H9 (cell line): ENCODE data around the gene CIB4. TPM values are rescaled to one million over a fixed set of nuclear protein-coding genes. Genes with fewer than 3 reads are reported as not detected.

ENCODE experiments used
- DNase-seq: peaks from one replicate; pipeline ENCODE4 v3.0.0-alpha.2; 2017
- H2AFZ ChIP-seq: one replicate; pipeline ENCODE4 v1.6.1; 2013; ENCODE audit warnings: mild to moderate bottlenecking, low read length, control low read depth, moderate library complexity
- H2AK5ac ChIP-seq: 2 replicates; pipeline ENCODE4 v1.6.1; 2013; ENCODE audit warnings: low read length, control low read depth, mixed read lengths; ENCODE audit not compliant: insufficient read length
- H2BK120ac ChIP-seq: one replicate; pipeline ENCODE4 v1.6.1; 2013; ENCODE audit warnings: low read depth, mild to moderate bottlenecking, low read length, control low read depth, inconsistent platforms; ENCODE audit not compliant: poor library complexity, severe bottlenecking
- H2BK12ac ChIP-seq: 2 replicates; pipeline ENCODE4 v1.6.1; 2013; ENCODE audit warnings: low read length, control low read depth, mixed read lengths, low read depth; ENCODE audit not compliant: insufficient read length
- H2BK15ac ChIP-seq: 2 replicates; pipeline ENCODE4 v1.6.1; 2013; ENCODE audit warnings: low read depth, low read length, control low read depth
- H2BK20ac ChIP-seq: one replicate; pipeline ENCODE4 v1.6.1; 2013; ENCODE audit warnings: low read depth, mild to moderate bottlenecking, low read length, control low read depth, inconsistent platforms; ENCODE audit not compliant: poor library complexity, severe bottlenecking
- H2BK5ac ChIP-seq: 2 replicates; pipeline ENCODE4 v1.6.1; 2013; ENCODE audit warnings: low read length, control low read depth, mixed read lengths; ENCODE audit not compliant: insufficient read length
- H3K14ac ChIP-seq: 2 replicates; pipeline ENCODE4 v1.6.1; 2013; ENCODE audit warnings: low read length, control low read depth; ENCODE audit not compliant: insufficient read depth
- H3K18ac ChIP-seq: 2 replicates; pipeline ENCODE4 v1.6.1; 2013; ENCODE audit warnings: low read depth, mild to moderate bottlenecking, mixed read lengths, low read length, control low read depth; ENCODE audit not compliant: insufficient read length
- H3K23ac ChIP-seq: 2 replicates; pipeline ENCODE4 v1.6.1; 2013; ENCODE audit warnings: low read length, control low read depth, mixed read lengths, low read depth; ENCODE audit not compliant: insufficient read length
- H3K23me2 ChIP-seq: 2 replicates; pipeline ENCODE4 v1.6.1; 2013; ENCODE audit warnings: low read depth, mild to moderate bottlenecking, mixed read lengths, low read length, control low read depth; ENCODE audit not compliant: insufficient read length, poor library complexity, severe bottlenecking
- H3K27ac ChIP-seq: 2 replicates; pipeline ENCODE4 v1.5.1; 2013; ENCODE audit warnings: low read length, control low read depth, mixed read lengths, low read depth; ENCODE audit not compliant: insufficient read length
- H3K27me3 ChIP-seq: 2 replicates; pipeline ENCODE4 v1.6.1; 2013; ENCODE audit warnings: low read length, control low read depth, inconsistent platforms; ENCODE audit not compliant: insufficient read depth
- H3K4ac ChIP-seq: 2 replicates; pipeline ENCODE4 v1.6.1; 2013; ENCODE audit warnings: low read depth, mild to moderate bottlenecking, control low read depth, inconsistent platforms, low read length, moderate library complexity
- H3K4me1 ChIP-seq: 2 replicates; pipeline ENCODE4 v1.6.1; 2013; ENCODE audit warnings: low read length, control low read depth, inconsistent platforms; ENCODE audit not compliant: insufficient read depth
- H3K4me2 ChIP-seq: 2 replicates; pipeline ENCODE4 v1.6.1; 2013; ENCODE audit warnings: low read length, control low read depth, mixed read lengths; ENCODE audit not compliant: insufficient read length, insufficient read depth
- H3K56ac ChIP-seq: 2 replicates; pipeline ENCODE4 v1.6.1; 2013; ENCODE audit warnings: low read depth, mild to moderate bottlenecking, mixed read lengths, low read length, control low read depth; ENCODE audit not compliant: insufficient read length
- H3K79me1 ChIP-seq: 2 replicates; pipeline ENCODE4 v1.6.1; 2013; ENCODE audit warnings: low read depth, mild to moderate bottlenecking, moderate library complexity, low read length, control low read depth, inconsistent platforms; ENCODE audit not compliant: insufficient read depth, poor library complexity, severe bottlenecking
- H3K79me2 ChIP-seq: 2 replicates; pipeline ENCODE4 v1.6.1; 2013; ENCODE audit warnings: low read length, control low read depth, inconsistent platforms; ENCODE audit not compliant: insufficient read depth
- H3K9ac ChIP-seq: 2 replicates; pipeline ENCODE4 v1.6.1; 2013; ENCODE audit warnings: low read length, control low read depth, mixed read lengths; ENCODE audit not compliant: insufficient read length; ENCODE audit errors: extremely low read depth
- H3K9me3 ChIP-seq: one replicate; pipeline ENCODE4 v1.6.1; 2013; ENCODE audit warnings: low read depth, low read length, inconsistent platforms; ENCODE audit not compliant: control insufficient read depth
- H3T11ph ChIP-seq: one replicate; pipeline ENCODE4 v1.6.1; 2013; ENCODE audit warnings: mild to moderate bottlenecking, low read length, control low read depth, inconsistent platforms
- H4K20me1 ChIP-seq: one replicate; pipeline ENCODE4 v1.6.1; 2013; ENCODE audit not compliant: control insufficient read depth, insufficient read length, insufficient read depth
- H4K5ac ChIP-seq: 2 replicates; pipeline ENCODE4 v1.6.1; 2013; ENCODE audit warnings: low read depth, mild to moderate bottlenecking, mixed read lengths, low read length, control low read depth; ENCODE audit not compliant: insufficient read length
- H4K8ac ChIP-seq: replicated peaks from 2 replicates; pipeline ENCODE4 v1.6.1; 2013; ENCODE audit warnings: low read length, control low read depth, mixed read lengths, low read depth; ENCODE audit not compliant: insufficient read length
- H4K91ac ChIP-seq: 2 replicates; pipeline ENCODE4 v1.6.1; 2013; ENCODE audit warnings: low read depth, mild to moderate bottlenecking, moderate library complexity, mixed read lengths, low read length, control low read depth; ENCODE audit not compliant: insufficient read length
- H3K27ac Mint-ChIP-seq, 3 experiments: 2 replicates in 2 of 3; 3 replicates in 1 of 3; pipeline ENCODE4 v1.8.0; 2020 to 2021; ENCODE audit warnings: mixed read lengths in 3 of 3, mild to moderate bottlenecking in 1 of 3, moderate library complexity in 1 of 3
- H3K27me3 Mint-ChIP-seq: 2 replicates; pipeline ENCODE4 v1.8.0; 2021; ENCODE audit warnings: low read depth, mild to moderate bottlenecking, moderate library complexity, mixed read lengths
- H3K36me3 Mint-ChIP-seq, 3 experiments: 2 replicates in 2 of 3; 3 replicates in 1 of 3; pipeline ENCODE4 v1.8.0; 2020 to 2021; ENCODE audit warnings: low read depth in 3 of 3, mixed read lengths in 3 of 3; ENCODE audit not compliant: insufficient read depth in 1 of 3
- H3K4me1 Mint-ChIP-seq, 2 experiments: 2 replicates each; pipeline ENCODE4 v1.8.0; 2020; ENCODE audit warnings: mixed read lengths in 2 of 2
- H3K4me3 Mint-ChIP-seq, 2 experiments: 2 replicates in 1 of 2; 3 replicates in 1 of 2; pipeline ENCODE4 v1.8.0; 2020 to 2021; ENCODE audit warnings: mild to moderate bottlenecking in 2 of 2, mixed read lengths in 2 of 2, moderate library complexity in 1 of 2
- H3K9me3 Mint-ChIP-seq, 2 experiments: 2 replicates in 1 of 2; 3 replicates in 1 of 2; pipeline ENCODE4 v1.8.0; 2020; ENCODE audit warnings: mild to moderate bottlenecking in 2 of 2, mixed read lengths in 2 of 2, moderate library complexity in 1 of 2
- WGBS: extraction: QIAGEN DNeasy Blood & Tissue Kit; methylation state at CpG from one replicate; pipeline ENCODE4 v1.1.7; 2013; ENCODE audit warnings: missing lambda C conversion rate, low lambda C conversion rate, mixed read lengths; ENCODE audit not compliant: insufficient read length; ENCODE audit errors: extremely low coverage; 5-methylcytosine and 5-hydroxymethylcytosine counted together
- total RNA-seq: library from RNA; stranded (reverse); gene quantifications from 2 replicates; pipeline ENCODE4 v1.2.1, GENCODE V29; 2021
- TF ChIP-seq, protein P1 (sequence below): fragments of 200-600 bp; sonication (generic); conservative IDR thresholded peaks from 3 replicates; pipeline ENCODE4 v1.8.0; 2021; ENCODE audit warnings: antibody characterized with exemption, mild to moderate bottlenecking

The CIB4 gene
- total RNA-seq, 1 experiment from 2014 or later = not detected

DNA sequence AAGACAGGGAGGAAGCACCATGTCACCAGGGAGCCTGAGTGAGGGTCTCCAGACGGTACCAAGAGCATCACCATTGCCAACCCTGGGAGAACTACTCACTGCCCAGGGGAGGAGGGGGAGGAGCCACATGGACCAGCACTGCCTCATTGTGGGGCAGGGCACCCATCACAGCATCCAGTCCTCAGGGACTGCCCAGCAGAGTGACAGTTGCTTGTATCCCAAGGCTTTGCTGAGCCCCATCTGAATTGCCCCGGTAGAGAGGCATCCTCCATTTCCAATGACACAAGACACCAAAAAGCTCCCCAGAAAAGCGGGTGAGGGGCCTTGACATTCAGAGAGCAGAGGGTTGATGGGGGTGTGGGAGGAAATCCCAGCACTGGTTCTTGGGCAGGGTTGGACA is 6.8 kb upstream of the CIB4 start:
- Histone ChIP-seq H2AK5ac (no peak overlapping the region), H3K56ac (no peak overlapping the region), H2BK15ac (no peak overlapping the region), H2BK5ac (no peak overlapping the region), H3K27me3 (no peaks in the 10 kb centered on the region), H4K20me1 (no peaks in the 10 kb centered on the region), H3K4ac (no peak overlapping the region), H2BK12ac (no peak overlapping the region), H3K23me2 (no peaks in the 10 kb centered on the region), H3K4me2 (no peak overlapping the region), H3K79me1 (no peaks in the 10 kb centered on the region), H3K27ac (no peak overlapping the region), H4K91ac (no peak overlapping the region), H4K8ac (no peak overlapping the region), H3K18ac (no peak overlapping the region), H3K9me3 (no peaks in the 10 kb centered on the region), H3K79me2 (no peaks in the 10 kb centered on the region), H4K5ac (no peak overlapping the region), H3K14ac (no peak overlapping the region), H3T11ph (no peak overlapping the region), H3K23ac (no peak overlapping the region), H3K9ac (no peak overlapping the region), H2AFZ (no peak overlapping the region), H3K4me1 (peaks cover 3% of the 10 kb centered on the region; the same call in 1 of the 2 replicates), H2BK120ac (no peak overlapping the region), H2BK20ac (no peak overlapping the region)
- Mint-ChIP-seq H3K27me3 (peaks cover 36% of the 10 kb centered on the region), H3K4me1 (peaks cover 16 to 38% of the 10 kb centered on the region in 2 experiments), H3K9me3 (peaks cover 0 to 3% of the 10 kb centered on the region in 2 experiments; a peak in 1 of 5 replicates), H3K36me3 (no peaks in the 10 kb centered on the region), H3K4me3 (no peak overlapping the region), H3K27ac (no peak overlapping the region)
- TF ChIP-seq, protein P1, sequence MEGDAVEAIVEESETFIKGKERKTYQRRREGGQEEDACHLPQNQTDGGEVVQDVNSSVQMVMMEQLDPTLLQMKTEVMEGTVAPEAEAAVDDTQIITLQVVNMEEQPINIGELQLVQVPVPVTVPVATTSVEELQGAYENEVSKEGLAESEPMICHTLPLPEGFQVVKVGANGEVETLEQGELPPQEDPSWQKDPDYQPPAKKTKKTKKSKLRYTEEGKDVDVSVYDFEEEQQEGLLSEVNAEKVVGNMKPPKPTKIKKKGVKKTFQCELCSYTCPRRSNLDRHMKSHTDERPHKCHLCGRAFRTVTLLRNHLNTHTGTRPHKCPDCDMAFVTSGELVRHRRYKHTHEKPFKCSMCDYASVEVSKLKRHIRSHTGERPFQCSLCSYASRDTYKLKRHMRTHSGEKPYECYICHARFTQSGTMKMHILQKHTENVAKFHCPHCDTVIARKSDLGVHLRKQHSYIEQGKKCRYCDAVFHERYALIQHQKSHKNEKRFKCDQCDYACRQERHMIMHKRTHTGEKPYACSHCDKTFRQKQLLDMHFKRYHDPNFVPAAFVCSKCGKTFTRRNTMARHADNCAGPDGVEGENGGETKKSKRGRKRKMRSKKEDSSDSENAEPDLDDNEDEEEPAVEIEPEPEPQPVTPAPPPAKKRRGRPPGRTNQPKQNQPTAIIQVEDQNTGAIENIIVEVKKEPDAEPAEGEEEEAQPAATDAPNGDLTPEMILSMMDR = no peak
- no CpG with 5 or more reads among the region's 3 CpGs for WGBS
- no peak for DNase-seq
